HCT116 (cell line): ENCODE results near the gene EPG5.
"Not testable (repeated sequence)": the region's sequence is repeated elsewhere in the genome, so short reads cannot be mapped to it uniquely, and the experiment has no call there.

Source experiments
- ATF3 ChIP-seq: IDR thresholded peaks from 2 replicates; pipeline ENCODE4 v1.6.1; 2012
- CEBPB ChIP-seq: IDR thresholded peaks from 2 replicates; pipeline ENCODE4 v1.6.1; 2012; ENCODE audit warnings: low read depth
- CTCF ChIP-seq, 3 experiments: fragments of 200-600 bp in 1 of 3; sonication (generic) in 1 of 3; IDR thresholded peaks in 2 of 3; conservative IDR thresholded peaks in 1 of 3; 2 replicates each; pipeline ENCODE4 v1.5.1; 2012 to 2017; ENCODE audit warnings: low read depth in 2 of 3, low read length in 2 of 3, antibody characterized with exemption in 1 of 3, borderline replicate concordance in 1 of 3, control low read depth in 1 of 3, mild to moderate bottlenecking in 1 of 3, mixed read lengths in 1 of 3, mixed run types in 1 of 3, moderate library complexity in 1 of 3; ENCODE audit not compliant: insufficient read depth in 1 of 3
- EGR1 ChIP-seq: IDR thresholded peaks from 2 replicates; pipeline ENCODE4 v1.6.1; 2012; ENCODE audit warnings: low read depth
- EZH2 ChIP-seq: fragments of 200-600 bp; sonication (generic); IDR thresholded peaks from 2 replicates; pipeline ENCODE4 v1.6.1; 2017; ENCODE audit warnings: antibody characterized with exemption, mixed run types
- EZH2phosphoT487 ChIP-seq: fragments of 200-600 bp; IDR thresholded peaks from 2 replicates; pipeline ENCODE4 v1.6.1; 2018; ENCODE audit warnings: antibody characterized with exemption, borderline replicate concordance
- JUND ChIP-seq: IDR thresholded peaks from 2 replicates; pipeline ENCODE4 v1.6.1; 2012
- MAX ChIP-seq: IDR thresholded peaks from 2 replicates; pipeline ENCODE4 v1.6.1; 2012
- POLR2A ChIP-seq: IDR thresholded peaks from 2 replicates; pipeline ENCODE4 v1.7.0; 2011; ENCODE audit warnings: borderline replicate concordance; ENCODE audit not compliant: insufficient read depth, insufficient read length; ENCODE audit errors: extremely low read depth
- SP1 ChIP-seq: IDR thresholded peaks from 2 replicates; pipeline ENCODE4 v1.6.1; 2012; ENCODE audit warnings: low read depth
- SRF ChIP-seq: IDR thresholded peaks from 2 replicates; pipeline ENCODE4 v1.6.1; 2012; ENCODE audit warnings: low read depth
- TCF7L2 ChIP-seq: IDR thresholded peaks from 2 replicates; pipeline ENCODE4 v1.7.0; 2011; ENCODE audit warnings: borderline replicate concordance, inconsistent platforms; ENCODE audit not compliant: insufficient read depth, insufficient read length; ENCODE audit errors: extremely low read depth
- ZNF274 ChIP-seq: fragments of 200-500 bp; sonication (Bioruptor generic); IDR thresholded peaks from 2 replicates; pipeline ENCODE4 v1.6.1; 2014; ENCODE audit warnings: mild to moderate bottlenecking, low read depth, low read length, inconsistent platforms
- TF ChIP-seq, protein P1 (sequence below): IDR thresholded peaks from 2 replicates; pipeline ENCODE4 v1.6.1; 2012; ENCODE audit warnings: low read depth

DNA sequence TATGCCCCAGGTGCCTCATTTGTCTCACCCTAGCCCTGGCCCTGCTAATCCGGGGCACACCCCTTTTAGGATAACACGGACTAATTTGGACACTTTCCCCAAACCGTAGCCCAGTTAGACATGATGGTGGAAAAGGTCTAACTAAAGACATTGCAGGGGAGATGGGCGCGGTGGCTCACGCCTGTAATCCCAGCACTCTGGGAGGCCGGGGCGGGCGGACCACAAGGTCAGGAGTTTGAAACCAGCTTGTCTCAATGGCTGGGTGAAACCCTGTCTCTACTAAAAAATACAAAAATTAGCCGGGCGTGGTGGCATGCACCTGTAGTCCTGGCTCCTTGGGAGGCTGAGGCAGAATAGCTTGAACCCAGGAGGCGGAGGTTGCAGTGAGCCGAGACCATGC, 118.5 kb downstream of the EPG5 start:
- TF ChIP-seq CTCF (IDR thresholded peaks at IDR 0.05 in 2 of 3, conservative IDR thresholded peaks at IDR 0.05 in 1 of 3; ENCODE audit: borderline replicate concordance in 1 of 3, insufficient read depth in 1 of 3, low read depth in 2 of 3, low read length in 2 of 3); ZNF274; EGR1; SP1; SRF; JUND; POLR2A; TCF7L2; CEBPB; EZH2; EZH2phosphoT487; MAX; ATF3: not testable (repeated sequence)
- TF ChIP-seq, protein P1, sequence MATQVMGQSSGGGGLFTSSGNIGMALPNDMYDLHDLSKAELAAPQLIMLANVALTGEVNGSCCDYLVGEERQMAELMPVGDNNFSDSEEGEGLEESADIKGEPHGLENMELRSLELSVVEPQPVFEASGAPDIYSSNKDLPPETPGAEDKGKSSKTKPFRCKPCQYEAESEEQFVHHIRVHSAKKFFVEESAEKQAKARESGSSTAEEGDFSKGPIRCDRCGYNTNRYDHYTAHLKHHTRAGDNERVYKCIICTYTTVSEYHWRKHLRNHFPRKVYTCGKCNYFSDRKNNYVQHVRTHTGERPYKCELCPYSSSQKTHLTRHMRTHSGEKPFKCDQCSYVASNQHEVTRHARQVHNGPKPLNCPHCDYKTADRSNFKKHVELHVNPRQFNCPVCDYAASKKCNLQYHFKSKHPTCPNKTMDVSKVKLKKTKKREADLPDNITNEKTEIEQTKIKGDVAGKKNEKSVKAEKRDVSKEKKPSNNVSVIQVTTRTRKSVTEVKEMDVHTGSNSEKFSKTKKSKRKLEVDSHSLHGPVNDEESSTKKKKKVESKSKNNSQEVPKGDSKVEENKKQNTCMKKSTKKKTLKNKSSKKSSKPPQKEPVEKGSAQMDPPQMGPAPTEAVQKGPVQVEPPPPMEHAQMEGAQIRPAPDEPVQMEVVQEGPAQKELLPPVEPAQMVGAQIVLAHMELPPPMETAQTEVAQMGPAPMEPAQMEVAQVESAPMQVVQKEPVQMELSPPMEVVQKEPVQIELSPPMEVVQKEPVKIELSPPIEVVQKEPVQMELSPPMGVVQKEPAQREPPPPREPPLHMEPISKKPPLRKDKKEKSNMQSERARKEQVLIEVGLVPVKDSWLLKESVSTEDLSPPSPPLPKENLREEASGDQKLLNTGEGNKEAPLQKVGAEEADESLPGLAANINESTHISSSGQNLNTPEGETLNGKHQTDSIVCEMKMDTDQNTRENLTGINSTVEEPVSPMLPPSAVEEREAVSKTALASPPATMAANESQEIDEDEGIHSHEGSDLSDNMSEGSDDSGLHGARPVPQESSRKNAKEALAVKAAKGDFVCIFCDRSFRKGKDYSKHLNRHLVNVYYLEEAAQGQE = not testable (repeated sequence)
